ENCODE measurements around the gene ASB13. TPM values are rescaled to one million over a fixed set of nuclear protein-coding genes. Genes with fewer than 3 reads are reported as not detected.
A peak's percentile ranks its signal among the peaks of the same experiment; 100 is the strongest.
"Not testable (repeated sequence)": the region's sequence is repeated elsewhere in the genome, so short reads cannot be mapped to it uniquely, and the experiment has no call there.

ASB13 gene
- polyA plus RNA-seq, 4 donors = 29.2 to 155 (median 71.0) TPM

DNA sequence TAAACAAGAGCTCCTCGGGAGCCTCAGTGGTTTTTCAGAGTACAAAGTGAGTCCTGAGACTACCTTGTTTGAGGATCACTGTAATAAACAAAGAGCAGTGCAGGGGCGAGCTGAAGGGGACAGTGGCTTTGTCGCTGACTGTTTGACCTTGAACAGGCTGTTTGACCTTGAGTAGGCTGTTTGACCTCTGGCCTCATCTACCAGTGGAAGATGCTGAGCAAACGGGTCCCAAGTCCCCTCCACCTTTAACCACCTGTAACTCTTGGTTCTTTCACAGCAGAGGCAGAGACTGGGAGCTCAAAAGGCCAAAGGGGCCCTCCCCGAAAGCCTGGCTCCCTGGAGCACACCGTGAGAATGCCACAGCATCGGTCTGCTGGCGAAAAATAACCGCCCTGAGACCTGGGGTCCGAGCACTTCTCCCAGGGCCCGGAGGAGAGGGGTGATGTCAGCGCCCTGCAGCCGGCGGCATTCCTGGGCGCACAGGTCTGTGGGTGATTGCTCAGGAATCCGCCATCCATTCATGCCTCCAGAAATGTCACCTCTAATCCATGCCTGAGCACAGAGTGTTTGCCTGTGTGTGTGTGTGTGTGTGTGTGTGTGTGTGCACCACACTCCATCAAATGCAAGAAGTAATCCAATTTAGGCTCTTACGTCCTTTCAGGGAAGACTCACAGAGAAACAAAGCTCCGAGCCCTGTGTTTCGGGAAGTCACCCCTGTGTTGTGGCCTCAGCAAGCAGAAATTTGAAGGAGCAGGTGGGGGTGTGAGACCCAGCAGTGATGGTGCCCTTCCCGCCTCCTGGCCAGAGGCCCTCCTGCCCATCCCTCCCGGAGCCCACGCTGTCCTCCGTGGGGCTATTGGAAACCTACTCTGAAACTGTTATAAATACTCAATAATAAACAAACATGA is 66.5 kb downstream of the ASB13 start:
- Histone ChIP-seq H3K9me3 (ENCODE audit: control insufficient read depth in 2 of 2, insufficient read depth in 1 of 2, low read depth in 1 of 2, low read length in 1 of 2) (peaks cover 0 to 8% of the 10 kb centered on the region in 2 donors), H3K27me3 (ENCODE audit: control insufficient read depth in 3 of 3, insufficient read depth in 3 of 3, low read length in 3 of 3) (no peaks in the 10 kb centered on the region), H3K4me3 (ENCODE audit: low read depth in 1 of 3, low read length in 3 of 3) (no peak overlapping the region), H3K27ac (ENCODE audit: low read depth in 1 of 3, low read length in 2 of 3) (no peak overlapping the region), H3K36me3 (ENCODE audit: control insufficient read depth in 3 of 3, insufficient read depth in 2 of 3, low read depth in 1 of 3, low read length in 3 of 3) (no peaks in the 10 kb centered on the region), H3K4me1 (ENCODE audit: control insufficient read depth in 3 of 3, insufficient read depth in 2 of 3, low read depth in 1 of 3, low read length in 2 of 3) (no peaks in the 10 kb centered on the region)
- FAIRE-seq = no peak
- DNase-seq = no peak
- 81 to 83% (median 82%) methylated on average over 23 of the region's 23 CpGs for whole genome bisulfite sequencing, 3 donors

GRCh38 chr10:5598085-5598690 is 68.2 kb downstream of the ASB13 start:
- Histone ChIP-seq H3K4me1 (ENCODE audit: control insufficient read depth in 3 of 3, insufficient read depth in 2 of 3, low read depth in 1 of 3, low read length in 2 of 3) (no peaks in the 10 kb centered on the region), H3K36me3 (ENCODE audit: control insufficient read depth in 3 of 3, insufficient read depth in 2 of 3, low read depth in 1 of 3, low read length in 3 of 3) (no peaks in the 10 kb centered on the region), H3K27ac (ENCODE audit: low read depth in 1 of 3, low read length in 2 of 3) (no peak overlapping the region), H3K9me3 (ENCODE audit: control insufficient read depth in 2 of 2, insufficient read depth in 1 of 2, low read depth in 1 of 2, low read length in 1 of 2) (peaks cover 0 to 6% of the 10 kb centered on the region in 2 donors), H3K4me3 (ENCODE audit: low read depth in 1 of 3, low read length in 3 of 3) (no peak overlapping the region), H3K27me3 (ENCODE audit: control insufficient read depth in 3 of 3, insufficient read depth in 3 of 3, low read length in 3 of 3) (no peaks in the 10 kb centered on the region)
- no peak for FAIRE-seq
- DNase-seq = no peak
- 82 to 83% (median 83%) methylated on average over 11 of the region's 11 CpGs for WGBS, 3 donors

DNA sequence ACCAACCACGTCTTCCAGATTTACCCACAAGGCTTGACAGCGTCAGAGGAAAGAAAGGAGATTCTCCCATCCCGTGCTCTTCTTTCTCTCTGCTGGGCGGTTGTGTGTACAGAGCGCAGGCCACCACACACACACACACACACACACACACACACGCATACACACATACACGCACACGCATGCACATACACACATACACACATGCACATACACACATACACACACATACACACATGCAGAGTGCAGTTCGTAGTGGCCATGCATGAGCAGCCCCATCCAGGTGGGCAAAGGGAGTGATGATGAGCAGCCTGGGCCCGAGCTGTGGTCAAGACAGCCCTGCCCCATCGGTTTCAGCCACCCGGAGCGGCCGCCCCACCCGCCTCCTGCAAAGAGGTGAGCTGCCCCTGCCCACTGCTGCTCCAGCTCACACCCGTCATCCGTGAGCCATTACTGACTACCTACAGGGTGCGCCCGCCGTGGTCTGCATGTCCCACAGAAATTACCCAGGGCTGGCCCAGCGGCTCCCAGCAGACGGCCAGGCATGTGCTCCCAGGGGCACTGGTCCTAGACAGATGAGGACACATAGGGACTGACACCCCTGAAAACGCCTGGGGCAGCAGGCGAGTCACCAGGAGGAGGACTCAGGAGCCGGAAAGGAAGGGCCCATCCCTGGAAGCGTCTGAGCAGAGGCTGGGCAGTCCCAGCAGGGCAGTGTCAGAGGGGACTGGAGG is 69.6 kb downstream of the ASB13 start:
- Histone ChIP-seq H3K4me3 (ENCODE audit: low read depth in 1 of 3, low read length in 3 of 3) (no peak overlapping the region), H3K4me1 (ENCODE audit: control insufficient read depth in 3 of 3, insufficient read depth in 2 of 3, low read depth in 1 of 3, low read length in 2 of 3) (no peaks in the 10 kb centered on the region), H3K36me3 (ENCODE audit: control insufficient read depth in 3 of 3, insufficient read depth in 2 of 3, low read depth in 1 of 3, low read length in 3 of 3) (no peaks in the 10 kb centered on the region), H3K27ac (ENCODE audit: low read depth in 1 of 3, low read length in 2 of 3) (no peak overlapping the region), H3K9me3 (ENCODE audit: control insufficient read depth in 2 of 2, insufficient read depth in 1 of 2, low read depth in 1 of 2, low read length in 1 of 2) (no peaks in the 10 kb centered on the region), H3K27me3 (ENCODE audit: control insufficient read depth in 3 of 3, insufficient read depth in 3 of 3, low read length in 3 of 3) (no peaks in the 10 kb centered on the region)
- DNase-seq (no peak), FAIRE-seq (no peak)
- WGBS, 3 donors = 85 to 89% (median 89%) methylated on average over 26 of the region's 26 CpGs

GRCh38 chr10:5595994-5596471 is 70.4 kb downstream of the ASB13 start:
- FAIRE-seq (no peak), DNase-seq (no peak)
- H3K27ac ChIP-seq (ENCODE audit: low read depth in 1 of 3, low read length in 2 of 3) = no peak overlapping the region
- no peak overlapping the region for H3K4me3 ChIP-seq (ENCODE audit: low read depth in 1 of 3, low read length in 3 of 3)
- no peaks in the 10 kb centered on the region for H3K27me3 ChIP-seq (ENCODE audit: control insufficient read depth in 3 of 3, insufficient read depth in 3 of 3, low read length in 3 of 3)
- H3K36me3 ChIP-seq (ENCODE audit: control insufficient read depth in 3 of 3, insufficient read depth in 2 of 3, low read depth in 1 of 3, low read length in 3 of 3) = no peaks in the 10 kb centered on the region
- H3K4me1 ChIP-seq (ENCODE audit: control insufficient read depth in 3 of 3, insufficient read depth in 2 of 3, low read depth in 1 of 3, low read length in 2 of 3) = peaks cover 0 to 5% (median 0%) of the 10 kb centered on the region in 3 donors
- H3K9me3 ChIP-seq (ENCODE audit: control insufficient read depth in 2 of 2, insufficient read depth in 1 of 2, low read depth in 1 of 2, low read length in 1 of 2) = no peaks in the 10 kb centered on the region
- WGBS, 3 donors = 65 to 81% (median 78%) methylated on average over 9 of the region's 9 CpGs

DNA sequence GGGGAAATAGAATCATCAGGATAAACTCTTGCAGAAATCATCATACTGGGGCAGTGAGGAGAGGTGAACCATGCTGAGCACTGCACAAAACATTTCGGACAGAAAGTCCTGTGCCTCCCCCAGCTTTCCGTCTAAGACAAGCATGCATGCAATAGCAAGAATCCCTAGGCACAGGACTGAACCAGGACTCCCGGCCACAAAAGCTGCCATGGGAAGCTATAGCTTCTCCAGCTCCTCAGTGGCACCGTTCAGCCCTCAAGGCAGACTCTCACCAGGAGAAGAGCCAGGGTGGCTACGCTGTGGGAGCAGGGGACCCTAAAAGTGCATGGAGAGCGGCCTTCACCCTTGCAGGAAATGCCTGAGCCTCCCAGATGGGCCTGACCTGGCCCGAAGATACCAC is 70.8 kb downstream of the ASB13 start:
- Histone ChIP-seq H3K4me1 (ENCODE audit: control insufficient read depth in 3 of 3, insufficient read depth in 2 of 3, low read depth in 1 of 3, low read length in 2 of 3) (peaks cover 0 to 10% (median 0%) of the 10 kb centered on the region in 3 donors), H3K36me3 (ENCODE audit: control insufficient read depth in 3 of 3, insufficient read depth in 2 of 3, low read depth in 1 of 3, low read length in 3 of 3) (no peaks in the 10 kb centered on the region), H3K4me3 (ENCODE audit: low read depth in 1 of 3, low read length in 3 of 3) (no peak overlapping the region), H3K27me3 (ENCODE audit: control insufficient read depth in 3 of 3, insufficient read depth in 3 of 3, low read length in 3 of 3) (no peaks in the 10 kb centered on the region), H3K9me3 (ENCODE audit: control insufficient read depth in 2 of 2, insufficient read depth in 1 of 2, low read depth in 1 of 2, low read length in 1 of 2) (no peaks in the 10 kb centered on the region), H3K27ac (ENCODE audit: low read depth in 1 of 3, low read length in 2 of 3) (no peak overlapping the region)
- WGBS, 3 donors = 67 to 76% (median 70%) methylated on average over 6 to 7 of the region's 7 CpGs
- FAIRE-seq = no peak
- DNase-seq = no peak

GRCh38 chr10:5595095-5595494 is 71.3 kb downstream of the ASB13 start:
- WGBS, 3 donors = 82 to 87% (median 87%) methylated on average over 5 of the region's 5 CpGs
- Histone ChIP-seq H3K27ac (ENCODE audit: low read depth in 1 of 3, low read length in 2 of 3) (no peak overlapping the region), H3K4me1 (ENCODE audit: control insufficient read depth in 3 of 3, insufficient read depth in 2 of 3, low read depth in 1 of 3, low read length in 2 of 3) (peaks cover 0 to 11% (median 0%) of the 10 kb centered on the region in 3 donors), H3K36me3 (ENCODE audit: control insufficient read depth in 3 of 3, insufficient read depth in 2 of 3, low read depth in 1 of 3, low read length in 3 of 3) (no peaks in the 10 kb centered on the region), H3K9me3 (ENCODE audit: control insufficient read depth in 2 of 2, insufficient read depth in 1 of 2, low read depth in 1 of 2, low read length in 1 of 2) (no peaks in the 10 kb centered on the region), H3K27me3 (ENCODE audit: control insufficient read depth in 3 of 3, insufficient read depth in 3 of 3, low read length in 3 of 3) (no peaks in the 10 kb centered on the region), H3K4me3 (ENCODE audit: low read depth in 1 of 3, low read length in 3 of 3) (no peak overlapping the region)
- no peak for FAIRE-seq
- DNase-seq = no peak

DNA sequence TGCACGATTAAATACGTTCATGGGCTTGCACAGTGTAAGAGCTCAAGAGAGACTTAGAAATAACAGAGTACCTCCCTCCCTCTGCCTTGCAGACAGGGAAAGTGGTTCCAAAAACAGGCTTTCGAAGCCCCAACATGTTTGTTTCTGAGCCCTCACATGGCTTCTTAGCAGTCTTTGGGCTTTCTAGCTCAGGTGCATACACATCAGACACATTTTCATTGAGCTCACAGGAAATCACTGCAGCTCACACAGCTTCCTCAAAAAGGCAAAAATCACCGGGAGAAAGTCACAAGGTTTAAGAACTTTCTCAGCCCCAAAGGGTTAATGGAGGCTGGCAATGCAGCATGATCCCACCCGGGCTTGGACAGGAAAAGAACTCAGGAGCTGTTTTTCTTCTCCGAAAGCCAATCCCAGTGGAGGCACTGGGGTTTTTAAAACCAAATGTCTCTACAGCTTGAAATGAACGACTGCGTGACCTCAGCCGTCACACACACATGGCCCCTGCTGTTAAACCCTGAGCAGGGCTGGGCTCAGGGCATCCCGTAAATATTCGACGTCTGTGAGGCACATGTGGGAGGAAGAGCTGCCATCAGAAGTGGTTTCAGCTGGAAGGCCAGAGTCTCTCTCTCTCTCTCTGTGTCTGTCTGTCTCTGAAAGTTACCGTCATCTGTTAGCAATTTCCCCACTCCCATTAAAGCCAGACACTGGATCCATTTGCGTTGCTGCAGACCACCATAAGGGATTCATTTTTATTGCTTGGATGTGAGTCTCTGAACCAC is 71.9 kb downstream of the ASB13 start:
- H3K4me3 ChIP-seq (ENCODE audit: low read depth in 1 of 3, low read length in 3 of 3) = no peak overlapping the region
- H3K27ac ChIP-seq (ENCODE audit: low read depth in 1 of 3, low read length in 2 of 3) = no peak overlapping the region
- H3K9me3 ChIP-seq (ENCODE audit: control insufficient read depth in 2 of 2, insufficient read depth in 1 of 2, low read depth in 1 of 2, low read length in 1 of 2) = no peaks in the 10 kb centered on the region
- H3K36me3 ChIP-seq (ENCODE audit: control insufficient read depth in 3 of 3, insufficient read depth in 2 of 3, low read depth in 1 of 3, low read length in 3 of 3) = no peaks in the 10 kb centered on the region
- H3K4me1 ChIP-seq (ENCODE audit: control insufficient read depth in 3 of 3, insufficient read depth in 2 of 3, low read depth in 1 of 3, low read length in 2 of 3) = peaks cover 0 to 11% (median 0%) of the 10 kb centered on the region in 3 donors
- H3K27me3 ChIP-seq (ENCODE audit: control insufficient read depth in 3 of 3, insufficient read depth in 3 of 3, low read length in 3 of 3) = no peaks in the 10 kb centered on the region
- DNase-seq (no peak), FAIRE-seq (no peak)
- WGBS, 3 donors = 50 to 72% (median 63%) methylated on average over 14 of the region's 14 CpGs

DNA sequence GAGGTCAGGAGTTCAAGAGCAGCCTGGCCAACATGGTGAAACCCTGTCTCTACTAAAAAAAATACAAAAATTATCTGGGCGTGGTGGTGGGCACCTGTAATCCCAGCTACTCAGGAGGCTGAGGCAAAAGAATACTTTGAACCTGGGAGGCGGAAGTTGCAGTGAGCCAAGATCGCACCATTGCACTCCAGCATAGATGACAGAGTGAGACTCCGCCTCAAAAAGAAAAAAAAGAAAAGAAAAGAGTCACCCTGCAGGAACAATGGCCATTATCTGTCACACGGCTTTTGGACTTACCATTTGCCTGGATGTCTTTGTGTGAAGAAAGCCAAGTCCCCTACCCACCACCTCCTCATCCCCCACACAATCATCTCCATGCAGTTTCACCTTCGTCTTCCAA is 73.0 kb downstream of the ASB13 start:
- not testable (repeated sequence) for H3K9me3 ChIP-seq (ENCODE audit: control insufficient read depth in 2 of 2, insufficient read depth in 1 of 2, low read depth in 1 of 2, low read length in 1 of 2); H3K27ac ChIP-seq (ENCODE audit: low read depth in 1 of 3, low read length in 2 of 3); H3K27me3 ChIP-seq (ENCODE audit: control insufficient read depth in 3 of 3, insufficient read depth in 3 of 3, low read length in 3 of 3); H3K36me3 ChIP-seq (ENCODE audit: control insufficient read depth in 3 of 3, insufficient read depth in 2 of 3, low read depth in 1 of 3, low read length in 3 of 3); H3K4me3 ChIP-seq (ENCODE audit: low read depth in 1 of 3, low read length in 3 of 3); FAIRE-seq
- WGBS, 3 donors = 64 to 81% (median 67%) methylated on average over 6 of the region's 6 CpGs
- DNase-seq = peak in 1 of 2 donors; percentile 54
- H3K4me1 ChIP-seq (ENCODE audit: control insufficient read depth in 3 of 3, insufficient read depth in 2 of 3, low read depth in 1 of 3, low read length in 2 of 3) = peaks cover 0 to 11% (median 0%) of the 10 kb centered on the region in 3 donors
